Body of pancreas (tissue), 4 donors: ENCODE measurements around the gene C10orf95.

ENCODE experiments used
- POLR2A ChIP-seq, 3 donors: fragments of 450-650 bp; IDR thresholded peaks; one replicate each; pipeline ENCODE4 v1.6.1; 2016; ENCODE audit warnings: antibody characterized with exemption in 3 of 3, mild to moderate bottlenecking in 2 of 3
- TF ChIP-seq, protein P1 (sequence below), 7 experiments: fragments of 450-650 bp in 4 of 7; fragments of 200-600 bp in 3 of 7; sonication (generic) in 3 of 7; IDR thresholded peaks; one replicate each; pipeline ENCODE4 v1.5.1; 2016 to 2019; ENCODE audit warnings: antibody characterized with exemption in 7 of 7

- TF ChIP-seq, protein P1, sequence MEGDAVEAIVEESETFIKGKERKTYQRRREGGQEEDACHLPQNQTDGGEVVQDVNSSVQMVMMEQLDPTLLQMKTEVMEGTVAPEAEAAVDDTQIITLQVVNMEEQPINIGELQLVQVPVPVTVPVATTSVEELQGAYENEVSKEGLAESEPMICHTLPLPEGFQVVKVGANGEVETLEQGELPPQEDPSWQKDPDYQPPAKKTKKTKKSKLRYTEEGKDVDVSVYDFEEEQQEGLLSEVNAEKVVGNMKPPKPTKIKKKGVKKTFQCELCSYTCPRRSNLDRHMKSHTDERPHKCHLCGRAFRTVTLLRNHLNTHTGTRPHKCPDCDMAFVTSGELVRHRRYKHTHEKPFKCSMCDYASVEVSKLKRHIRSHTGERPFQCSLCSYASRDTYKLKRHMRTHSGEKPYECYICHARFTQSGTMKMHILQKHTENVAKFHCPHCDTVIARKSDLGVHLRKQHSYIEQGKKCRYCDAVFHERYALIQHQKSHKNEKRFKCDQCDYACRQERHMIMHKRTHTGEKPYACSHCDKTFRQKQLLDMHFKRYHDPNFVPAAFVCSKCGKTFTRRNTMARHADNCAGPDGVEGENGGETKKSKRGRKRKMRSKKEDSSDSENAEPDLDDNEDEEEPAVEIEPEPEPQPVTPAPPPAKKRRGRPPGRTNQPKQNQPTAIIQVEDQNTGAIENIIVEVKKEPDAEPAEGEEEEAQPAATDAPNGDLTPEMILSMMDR (IDR thresholded peaks at IDR 0.05), result no peak
- TF ChIP-seq POLR2A (IDR thresholded peaks at IDR 0.05), result no peak
Observed at GRCh38 chr10:102416283-102416682, 35.1 kb downstream of the C10orf95 start.
